OCI-LY1 (cell line): ENCODE results near the gene MYL6.

Experiments used
- CTCF ChIP-seq: fragments of 200-600 bp; sonication (generic), shearing (Covaris generic); IDR thresholded peaks from 2 replicates; pipeline ENCODE4 v1.5.1; 2017; ENCODE audit warnings: mild to moderate bottlenecking, antibody characterized with exemption, low read length, moderate library complexity, mixed read lengths
- EZH2 ChIP-seq: fragments of 200-600 bp; sonication (generic), shearing (Covaris generic); IDR thresholded peaks from 2 replicates; pipeline ENCODE4 v1.8.0; 2017; ENCODE audit warnings: borderline replicate concordance, mixed run types, mild to moderate bottlenecking, antibody characterized with exemption, low read length, moderate library complexity, mixed read lengths

- no peak for TF ChIP-seq CTCF
- TF ChIP-seq EZH2 = no peak
Measured at GRCh38 chr12:56165369-56165768, 7.2 kb downstream of the MYL6 start.
